HCT116 (cell line): Measurements from ENCODE around the gene TVP23A. TPM values are rescaled to one million over a fixed set of nuclear protein-coding genes. Genes with fewer than 3 reads are reported as not detected.

Experiments
- ATAC-seq: fragments of 200-7000 bp; cut with Tn5 transposase; 2 replicates; pipeline ENCODE4 v1.9.1; 2020; ENCODE audit warnings: mild to moderate bottlenecking, moderate library complexity
- BruUV-seq: library from RNA; stranded (reverse); fragments of 400-500 nt; replicated peaks from 2 replicates; lab custom pipeline; 2021; lab: Mats Ljungman, UMichigan
- CTCF ChIA-PET: fragments of 300-600 bp; sonication (Branson Sonifier 250); formaldehyde crosslinking; loops from one replicate; lab custom pipeline; 2021; ENCODE audit warnings: antibody characterized with exemption; lab: Charles Lee
- POLR2A ChIA-PET: fragments of 300-600, 350-600 bp; sonication (Branson Sonifier 250); formaldehyde crosslinking; loops from one replicate; lab custom pipeline; 2021; ENCODE audit warnings: antibody characterized with exemption; lab: Charles Lee
- RAD21 ChIA-PET, 2 experiments: fragments of 300-600 bp; sonication (Branson Sonifier 250); formaldehyde crosslinking; loops; one replicate each; lab custom pipeline; 2023; ENCODE audit warnings: low total read pairs in 2 of 2; ENCODE audit not compliant: uncharacterized antibody in 2 of 2, unreplicated experiment in 2 of 2, low non-redundant PET in 1 of 2; lab: Charles Lee
- DNase-seq: peaks from one replicate; pipeline ENCODE4 v3.0.0-alpha.2; 2010; ENCODE audit warnings: low read depth, low spot score
- H2AFZ ChIP-seq: fragments of 200-600 bp; shearing (Covaris generic), sonication (generic); 2 replicates; pipeline ENCODE4 v1.6.1; 2017; ENCODE audit warnings: low read depth, mixed run types, mixed read lengths, antibody characterized with exemption, low read length; ENCODE audit not compliant: poor library complexity, severe bottlenecking
- H3K27ac ChIP-seq: 2 replicates; pipeline ENCODE4 v1.5.1; 2012; ENCODE audit warnings: low read depth, low read length
- H3K27me3 ChIP-seq: fragments of 200-600 bp; sonication (generic); 2 replicates; pipeline ENCODE4 v1.6.1; 2016; ENCODE audit warnings: mixed run types, low read length, mixed read lengths; ENCODE audit not compliant: insufficient read depth
- H3K36me3 ChIP-seq, 2 experiments: fragments of 200-500 bp in 1 of 2; fragments of 200-600 bp in 1 of 2; sonication (Bioruptor generic) in 1 of 2; sonication (generic) in 1 of 2; 2 replicates each; pipeline versions ENCODE4 v1.5.1 to v1.6.1; 2014 to 2016; ENCODE audit warnings: low read length in 2 of 2, inconsistent platforms in 1 of 2, mixed read lengths in 1 of 2, mixed run types in 1 of 2; ENCODE audit not compliant: insufficient read depth in 2 of 2, control insufficient read depth in 1 of 2
- H3K4me1 ChIP-seq, 2 experiments: fragments of 200-600 bp in 1 of 2; sonication (generic) in 1 of 2; 2 replicates each; pipeline versions ENCODE4 v1.5.1 to v1.6.1; 2012 to 2017; ENCODE audit warnings: low read length in 2 of 2, inconsistent platforms in 1 of 2, mild to moderate bottlenecking in 1 of 2, mixed read lengths in 1 of 2, mixed run types in 1 of 2, moderate library complexity in 1 of 2; ENCODE audit not compliant: insufficient read depth in 2 of 2, control insufficient read depth in 1 of 2
- H3K4me2 ChIP-seq: fragments of 200-600 bp; sonication (generic); 2 replicates; pipeline ENCODE4 v1.6.1; 2017; ENCODE audit warnings: mixed run types, low read length, mixed read lengths
- H3K4me3 ChIP-seq, 2 experiments: fragments of 200-600 bp in 1 of 2; sonication (generic) in 1 of 2; replicated peaks in 1 of 2; 2 replicates each; pipeline ENCODE4 v1.5.1; 2011 to 2016; ENCODE audit warnings: low read length in 2 of 2, control low read depth in 1 of 2, low read depth in 1 of 2, mild to moderate bottlenecking in 1 of 2, mixed read lengths in 1 of 2, mixed run types in 1 of 2
- H3K79me2 ChIP-seq: fragments of 200-600 bp; sonication (generic); 2 replicates; pipeline ENCODE4 v1.6.1; 2017; ENCODE audit warnings: mild to moderate bottlenecking, mixed run types, low read length, moderate library complexity, mixed read lengths; ENCODE audit not compliant: insufficient read depth
- H3K9ac ChIP-seq: fragments of 200-600 bp; sonication (generic); 2 replicates; pipeline ENCODE4 v1.6.1; 2016; ENCODE audit warnings: low read length, mixed read lengths
- H3K9me2 ChIP-seq: fragments of 200-600 bp; sonication (generic), shearing (Covaris generic); 2 replicates; pipeline ENCODE4 v1.6.1; 2017; ENCODE audit warnings: mixed run types, mild to moderate bottlenecking, moderate library complexity; ENCODE audit not compliant: insufficient read depth
- H3K9me3 ChIP-seq, 2 experiments: fragments of 200-500 bp in 1 of 2; fragments of 200-600 bp in 1 of 2; sonication (Bioruptor generic) in 1 of 2; sonication (generic) in 1 of 2; 2 replicates each; pipeline ENCODE4 v1.6.1; 2014 to 2017; ENCODE audit warnings: low read length in 2 of 2, mixed read lengths in 2 of 2, inconsistent platforms in 1 of 2, low read depth in 1 of 2, mild to moderate bottlenecking in 1 of 2, mixed run types in 1 of 2, moderate library complexity in 1 of 2; ENCODE audit not compliant: control insufficient read depth in 1 of 2, insufficient read depth in 1 of 2
- H4K20me1 ChIP-seq: fragments of 200-600 bp; sonication (generic), shearing (Covaris generic); 2 replicates; pipeline ENCODE4 v1.6.1; 2017; ENCODE audit warnings: mixed run types, mild to moderate bottlenecking, moderate library complexity; ENCODE audit not compliant: insufficient read depth
- ATF3 ChIP-seq: IDR thresholded peaks from 2 replicates; pipeline ENCODE4 v1.6.1; 2012
- CBX3 ChIP-seq: IDR thresholded peaks from 2 replicates; pipeline ENCODE4 v1.6.1; 2012; ENCODE audit warnings: low read depth
- CEBPB ChIP-seq: IDR thresholded peaks from 2 replicates; pipeline ENCODE4 v1.6.1; 2012; ENCODE audit warnings: low read depth
- CTCF ChIP-seq, 3 experiments: fragments of 200-600 bp in 1 of 3; sonication (generic) in 1 of 3; IDR thresholded peaks in 2 of 3; conservative IDR thresholded peaks in 1 of 3; 2 replicates each; pipeline ENCODE4 v1.5.1; 2012 to 2017; ENCODE audit warnings: low read depth in 2 of 3, low read length in 2 of 3, antibody characterized with exemption in 1 of 3, borderline replicate concordance in 1 of 3, control low read depth in 1 of 3, mild to moderate bottlenecking in 1 of 3, mixed read lengths in 1 of 3, mixed run types in 1 of 3, moderate library complexity in 1 of 3; ENCODE audit not compliant: insufficient read depth in 1 of 3
- EGR1 ChIP-seq: IDR thresholded peaks from 2 replicates; pipeline ENCODE4 v1.6.1; 2012; ENCODE audit warnings: low read depth
- ELF1 ChIP-seq: IDR thresholded peaks from 2 replicates; pipeline ENCODE4 v1.6.1; 2012; ENCODE audit warnings: low read depth, borderline replicate concordance
- FOSL1 ChIP-seq: IDR thresholded peaks from 2 replicates; pipeline ENCODE4 v1.6.1; 2012; ENCODE audit warnings: low read depth
- JUND ChIP-seq: IDR thresholded peaks from 2 replicates; pipeline ENCODE4 v1.6.1; 2012
- MAX ChIP-seq: IDR thresholded peaks from 2 replicates; pipeline ENCODE4 v1.6.1; 2012
- POLR2A ChIP-seq: IDR thresholded peaks from 2 replicates; pipeline ENCODE4 v1.7.0; 2011; ENCODE audit warnings: borderline replicate concordance; ENCODE audit not compliant: insufficient read depth, insufficient read length; ENCODE audit errors: extremely low read depth
- RAD21 ChIP-seq: IDR thresholded peaks from 2 replicates; pipeline ENCODE4 v1.6.1; 2012; ENCODE audit warnings: low read depth, mild to moderate bottlenecking
- REST ChIP-seq: IDR thresholded peaks from 2 replicates; pipeline ENCODE4 v1.6.1; 2012; ENCODE audit warnings: low read depth
- SIN3A ChIP-seq: IDR thresholded peaks from 2 replicates; pipeline ENCODE4 v1.6.1; 2012; ENCODE audit warnings: low read depth
- SP1 ChIP-seq: IDR thresholded peaks from 2 replicates; pipeline ENCODE4 v1.6.1; 2012; ENCODE audit warnings: low read depth
- TCF7L2 ChIP-seq: IDR thresholded peaks from 2 replicates; pipeline ENCODE4 v1.7.0; 2011; ENCODE audit warnings: borderline replicate concordance, inconsistent platforms; ENCODE audit not compliant: insufficient read depth, insufficient read length; ENCODE audit errors: extremely low read depth
- ZBTB33 ChIP-seq: IDR thresholded peaks from 2 replicates; pipeline ENCODE4 v1.6.1; 2011; ENCODE audit warnings: mild to moderate bottlenecking, low read length, moderate library complexity; ENCODE audit not compliant: insufficient replicate concordance; ENCODE audit errors: extremely low read depth
- ZNF274 ChIP-seq: fragments of 200-500 bp; sonication (Bioruptor generic); IDR thresholded peaks from 2 replicates; pipeline ENCODE4 v1.6.1; 2014; ENCODE audit warnings: mild to moderate bottlenecking, low read depth, low read length, inconsistent platforms
- intact Hi-C: fragments of 100-400 bp; cut with micrococcal nuclease; formaldehyde crosslinking; loops from 2 replicates; pipeline ENCODE4 v1.10.0; 2022
- total RNA-seq: library from RNA; stranded (reverse); gene quantifications from one replicate; pipeline ENCODE4 v1.2.1, GENCODE V29; 2021; ENCODE audit not compliant: unreplicated experiment

Gene TVP23A
- total RNA-seq, 1 experiment from 2014 or later, result not detected

- H4K20me1 ChIP-seq, result no peaks in the 10 kb centered on the region
- H3K9ac ChIP-seq, result no peak overlapping the region
- H3K4me2 ChIP-seq, result no peak overlapping the region
- H3K9me2 ChIP-seq, result no peaks in the 10 kb centered on the region
- BruUV-seq, result no TSS peak
- peaks cover 2 to 17% of the 10 kb centered on the region in 2 experiments; a peak in 3 of 4 replicates for H3K36me3 ChIP-seq
- H3K27ac ChIP-seq, result no peak overlapping the region
- no peak for TF ChIP-seq CTCF (IDR thresholded peaks at IDR 0.05 in 2 of 3, conservative IDR thresholded peaks at IDR 0.05 in 1 of 3; ENCODE audit: borderline replicate concordance in 1 of 3, insufficient read depth in 1 of 3, low read depth in 2 of 3, low read length in 2 of 3)
- no peak for TF ChIP-seq RAD21
- TF ChIP-seq TCF7L2, result no peak
- TF ChIP-seq SP1, result no peak
- no peak for TF ChIP-seq EGR1
- no peak for TF ChIP-seq ZBTB33
- no peak for TF ChIP-seq CEBPB
- TF ChIP-seq FOSL1, result no peak
- TF ChIP-seq POLR2A, result no peak
- no peak for TF ChIP-seq JUND
- TF ChIP-seq SIN3A, result no peak
- no peak for TF ChIP-seq ZNF274
- TF ChIP-seq ELF1, result no peak
- TF ChIP-seq ATF3, result no peak
- TF ChIP-seq REST, result no peak
- no peak for TF ChIP-seq CBX3
- TF ChIP-seq MAX, result no peak
- H3K9me3 ChIP-seq, result no peaks in the 10 kb centered on the region
- intact Hi-C loops, result no loop called here
- H3K79me2 ChIP-seq, result no peaks in the 10 kb centered on the region
- H3K4me1 ChIP-seq, result peaks cover 3 to 17% of the 10 kb centered on the region in 2 experiments; a peak in 3 of 4 replicates
- CTCF ChIA-PET, result no interaction called here
- POLR2A ChIA-PET, result interaction anchor here (1.3 kb wide), 1 partner anchor 13 kb away, joined by 3 read pairs; the partner anchor contains the start of gene NUBP1
- ATAC-seq (no peak), DNase-seq (no peak)
- RAD21 ChIA-PET, result no interaction called here
- H2AFZ ChIP-seq, result no peak overlapping the region
- H3K4me3 ChIP-seq, result no peak overlapping the region
- H3K27me3 ChIP-seq, result no peaks in the 10 kb centered on the region
Observed at GRCh38 chr16:10756574-10756973, 62.0 kb downstream of the TVP23A start.
